ENCODE results near the gene FSTL5. TPM values are rescaled to one million over a fixed set of nuclear protein-coding genes. Genes with fewer than 3 reads are reported as not detected.

FSTL5 gene
- total RNA-seq, 1 experiment from 2014 or later = not detected

DNA sequence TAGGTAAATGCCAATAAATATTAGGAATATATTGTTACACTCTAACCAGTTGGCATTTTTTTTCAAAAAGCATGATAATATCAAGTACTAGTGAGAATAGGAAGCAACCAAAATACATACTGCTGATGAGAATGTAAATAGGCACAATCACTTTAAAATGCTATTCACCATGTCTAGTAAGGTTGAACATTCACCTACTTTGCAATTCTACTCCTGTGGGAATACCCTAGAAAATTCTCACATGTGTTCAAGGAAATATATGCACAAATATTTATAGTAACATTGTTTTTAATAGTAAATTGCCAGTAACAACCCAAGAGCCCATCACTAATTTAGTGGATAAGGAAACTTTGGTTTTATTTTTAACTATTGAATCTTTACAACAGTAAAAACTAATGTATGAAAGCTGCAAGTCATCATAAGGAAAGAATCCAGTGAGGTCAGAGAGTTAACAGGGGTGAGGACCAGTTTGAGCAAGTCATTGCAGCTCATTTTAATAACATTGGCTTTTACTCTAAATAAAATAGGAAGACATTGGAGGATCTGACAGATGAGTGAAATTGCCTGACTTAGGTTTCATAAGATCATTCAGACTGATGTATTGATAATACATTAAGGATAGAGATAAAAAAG, 23.6 kb downstream of the FSTL5 start:
- CTCF ChIA-PET = no interaction called here
- DNase-seq (ENCODE audit: unreplicated experiment) = no peak
- Mint-ChIP-seq H3K4me3 (ENCODE audit: unreplicated experiment) (no peak overlapping the region), H3K4me1 (ENCODE audit: insufficient read depth, unreplicated experiment) (no peaks in the 10 kb centered on the region), H3K27ac (ENCODE audit: low read depth, unreplicated experiment) (no peak overlapping the region), H3K27me3 (ENCODE audit: insufficient read depth, unreplicated experiment) (no peaks in the 10 kb centered on the region), H3K9me3 (ENCODE audit: unreplicated experiment) (peaks cover 10% of the 10 kb centered on the region), H3K36me3 (ENCODE audit: insufficient read depth, unreplicated experiment) (no peaks in the 10 kb centered on the region)
- BruUV-seq (replicated peaks) = no TSS peak
- intact Hi-C loops (cut with micrococcal nuclease) = no loop called here
- POLR2A ChIA-PET = no interaction called here
- TF ChIP-seq, protein P1, sequence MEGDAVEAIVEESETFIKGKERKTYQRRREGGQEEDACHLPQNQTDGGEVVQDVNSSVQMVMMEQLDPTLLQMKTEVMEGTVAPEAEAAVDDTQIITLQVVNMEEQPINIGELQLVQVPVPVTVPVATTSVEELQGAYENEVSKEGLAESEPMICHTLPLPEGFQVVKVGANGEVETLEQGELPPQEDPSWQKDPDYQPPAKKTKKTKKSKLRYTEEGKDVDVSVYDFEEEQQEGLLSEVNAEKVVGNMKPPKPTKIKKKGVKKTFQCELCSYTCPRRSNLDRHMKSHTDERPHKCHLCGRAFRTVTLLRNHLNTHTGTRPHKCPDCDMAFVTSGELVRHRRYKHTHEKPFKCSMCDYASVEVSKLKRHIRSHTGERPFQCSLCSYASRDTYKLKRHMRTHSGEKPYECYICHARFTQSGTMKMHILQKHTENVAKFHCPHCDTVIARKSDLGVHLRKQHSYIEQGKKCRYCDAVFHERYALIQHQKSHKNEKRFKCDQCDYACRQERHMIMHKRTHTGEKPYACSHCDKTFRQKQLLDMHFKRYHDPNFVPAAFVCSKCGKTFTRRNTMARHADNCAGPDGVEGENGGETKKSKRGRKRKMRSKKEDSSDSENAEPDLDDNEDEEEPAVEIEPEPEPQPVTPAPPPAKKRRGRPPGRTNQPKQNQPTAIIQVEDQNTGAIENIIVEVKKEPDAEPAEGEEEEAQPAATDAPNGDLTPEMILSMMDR (IDR thresholded peaks at IDR 0.05; ENCODE audit: unreplicated experiment) = no peak

DNA sequence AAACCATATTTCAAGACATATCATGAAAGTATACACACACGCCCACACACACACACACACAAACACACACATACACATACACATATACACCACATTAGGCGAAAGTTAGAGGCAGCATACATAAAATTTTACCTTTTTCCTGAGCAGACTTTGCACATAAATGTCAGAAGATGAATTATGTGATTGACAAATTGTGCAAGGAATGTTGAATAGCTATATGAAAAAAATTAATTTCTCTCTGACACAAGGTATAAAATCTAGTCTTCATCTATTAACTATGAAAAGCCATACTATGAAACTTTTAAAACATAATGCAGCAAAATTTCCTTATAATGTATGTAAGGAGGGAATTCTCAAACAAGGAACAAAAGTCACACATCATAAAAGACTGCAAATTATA, 24.4 kb downstream of the FSTL5 start:
- intact Hi-C loops (cut with micrococcal nuclease) = no loop called here
- no peak overlapping the region for H3K27ac Mint-ChIP-seq (ENCODE audit: low read depth, unreplicated experiment)

DNA sequence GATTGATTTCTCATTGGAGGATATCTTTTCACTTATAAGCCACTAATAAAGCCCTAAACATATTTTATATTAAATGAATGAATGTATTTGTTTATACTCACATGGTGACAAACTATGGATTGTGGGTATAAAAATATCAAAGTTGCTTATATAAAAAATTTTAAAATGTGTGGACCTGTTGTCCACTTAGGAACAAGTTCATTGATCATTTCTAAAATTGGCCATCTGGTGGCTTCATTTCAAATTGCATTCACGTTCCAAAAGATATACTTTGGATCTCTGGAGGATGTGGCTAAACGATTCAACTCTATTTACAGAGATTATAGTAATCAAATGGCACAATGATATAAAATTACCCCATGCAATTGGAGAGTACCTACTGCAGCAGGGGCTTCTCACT, 32.5 kb downstream of the FSTL5 start:
- no TSS peak for BruUV-seq (replicated peaks)
- intact Hi-C loops (cut with micrococcal nuclease) = no loop called here

More for the DNA sequence above, 24.4 kb downstream of the FSTL5 start:
- H3K4me1 Mint-ChIP-seq (ENCODE audit: insufficient read depth, unreplicated experiment) = no peaks in the 10 kb centered on the region
- BruUV-seq (replicated peaks) = no TSS peak
- ChIA-PET CTCF (interaction anchor here (0.6 kb wide), 1 partner anchor 791 kb away, joined by 3 read pairs; no protein-coding TSS in a partner anchor), POLR2A (no interaction called here)
- no peaks in the 10 kb centered on the region for H3K36me3 Mint-ChIP-seq (ENCODE audit: insufficient read depth, unreplicated experiment)
- H3K4me3 Mint-ChIP-seq (ENCODE audit: unreplicated experiment) = no peak overlapping the region
- TF ChIP-seq, protein P1 (IDR thresholded peaks at IDR 0.05; ENCODE audit: unreplicated experiment) = no peak
- no peaks in the 10 kb centered on the region for H3K27me3 Mint-ChIP-seq (ENCODE audit: insufficient read depth, unreplicated experiment)
- DNase-seq (ENCODE audit: unreplicated experiment) = no peak
- H3K9me3 Mint-ChIP-seq (ENCODE audit: unreplicated experiment) = peaks cover 10% of the 10 kb centered on the region

DNA sequence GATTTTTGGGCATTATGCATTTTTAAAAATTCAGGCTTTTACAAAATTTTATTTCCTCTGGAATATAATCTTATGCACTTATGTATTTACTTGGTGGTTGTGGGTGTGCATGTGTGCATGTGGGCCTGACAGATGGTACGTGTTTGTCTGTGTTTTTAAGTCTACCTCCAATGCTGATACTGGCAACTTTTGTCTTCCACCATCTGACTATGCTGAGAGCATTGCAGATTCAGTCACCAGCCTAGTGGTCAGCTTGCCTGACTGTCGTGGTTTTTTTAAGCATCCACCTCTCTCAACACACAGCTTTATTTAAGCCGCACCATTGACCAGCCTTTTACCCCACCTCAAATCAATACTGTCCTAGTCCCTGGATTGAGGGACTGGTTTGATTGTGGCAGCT, 37.1 kb downstream of the FSTL5 start:
- Mint-ChIP-seq H3K27me3 (ENCODE audit: insufficient read depth, unreplicated experiment) (no peaks in the 10 kb centered on the region), H3K4me3 (ENCODE audit: unreplicated experiment) (no peak overlapping the region), H3K27ac (ENCODE audit: low read depth, unreplicated experiment) (no peak overlapping the region), H3K4me1 (ENCODE audit: insufficient read depth, unreplicated experiment) (no peaks in the 10 kb centered on the region), H3K36me3 (ENCODE audit: insufficient read depth, unreplicated experiment) (no peaks in the 10 kb centered on the region), H3K9me3 (ENCODE audit: unreplicated experiment) (no peaks in the 10 kb centered on the region)
- DNase-seq (ENCODE audit: unreplicated experiment) = no peak
- TF ChIP-seq, protein P1 (IDR thresholded peaks at IDR 0.05; ENCODE audit: unreplicated experiment) = no peak
- no TSS peak for BruUV-seq (replicated peaks)
- intact Hi-C loops (cut with micrococcal nuclease) = no loop called here
- ChIA-PET CTCF (interaction anchor here (0.7 kb wide), 1 partner anchor 11 kb away, joined by 3 read pairs; no protein-coding TSS in a partner anchor), POLR2A (no interaction called here)

More for the DNA sequence above, 32.5 kb downstream of the FSTL5 start:
- TF ChIP-seq, protein P1 (IDR thresholded peaks at IDR 0.05; ENCODE audit: unreplicated experiment) = peak; percentile 30
- ChIA-PET CTCF (no interaction called here), POLR2A (no interaction called here)
- Mint-ChIP-seq H3K4me3 (ENCODE audit: unreplicated experiment) (no peak overlapping the region), H3K36me3 (ENCODE audit: insufficient read depth, unreplicated experiment) (no peaks in the 10 kb centered on the region), H3K4me1 (ENCODE audit: insufficient read depth, unreplicated experiment) (no peaks in the 10 kb centered on the region), H3K27me3 (ENCODE audit: insufficient read depth, unreplicated experiment) (no peaks in the 10 kb centered on the region), H3K27ac (ENCODE audit: low read depth, unreplicated experiment) (no peak overlapping the region), H3K9me3 (ENCODE audit: unreplicated experiment) (no peaks in the 10 kb centered on the region)
- DNase-seq (ENCODE audit: unreplicated experiment) = peak; percentile 10
